ENCODE results near the gene CTDSPL. TPM values are rescaled to one million over a fixed set of nuclear protein-coding genes. Genes with fewer than 3 reads are reported as not detected.

The CTDSPL gene
- total and polyA plus RNA-seq, 7 donors: 19.1 to 69.1 (median 46.3) TPM

DNA sequence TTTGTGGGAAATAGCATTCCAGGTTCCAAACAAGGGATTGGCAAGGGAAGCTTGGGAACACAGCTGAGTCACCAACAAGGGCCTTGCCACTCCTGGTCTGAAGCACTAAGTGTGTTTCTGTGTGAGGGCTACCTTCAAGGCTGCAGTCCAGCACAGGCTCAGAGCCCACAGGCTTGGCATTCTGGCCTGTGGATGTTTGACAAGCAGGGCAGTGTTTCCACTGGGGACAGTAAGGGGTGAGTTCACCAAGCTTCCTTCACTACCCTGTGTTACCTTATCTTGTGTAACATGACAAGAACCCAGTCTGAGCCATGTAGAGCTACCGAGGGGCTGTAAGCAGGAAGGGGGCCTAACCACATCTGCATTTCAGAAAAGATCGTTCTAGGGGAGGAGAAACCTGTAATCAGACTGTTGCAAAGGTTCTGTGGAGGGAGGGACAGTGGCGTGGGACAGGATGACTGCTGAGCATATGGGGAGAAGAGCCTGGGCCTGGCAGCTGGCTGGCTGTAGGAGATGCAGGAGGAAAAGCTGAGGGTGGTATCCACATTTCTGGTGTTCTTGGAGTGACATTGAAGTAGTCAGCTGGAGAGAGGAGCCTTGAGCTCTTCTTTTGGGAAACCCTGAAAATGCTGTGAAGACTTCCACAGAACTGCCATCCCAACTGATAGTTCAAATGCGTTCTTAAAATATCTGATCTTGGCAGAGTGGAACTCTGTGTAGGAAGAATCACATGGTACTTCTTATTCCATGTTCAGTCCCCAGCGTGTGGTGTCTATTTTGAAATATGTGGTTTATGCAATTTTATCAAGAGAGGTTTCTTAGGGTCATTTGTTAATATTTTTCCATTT, 61.3 kb downstream of the CTDSPL start:
- no peaks in the 10 kb centered on the region for H3K27me3 ChIP-seq
- peak overlapping the region; percentile 55 to 73 (median 66) for H3K27ac ChIP-seq
- TF ChIP-seq POLR2AphosphoS5 (IDR thresholded peaks at IDR 0.05) (no peak), POLR2A (IDR thresholded peaks at IDR 0.05) (no peak), EP300 (IDR thresholded peaks at IDR 0.05) (no peak)
- TF ChIP-seq, protein P1, sequence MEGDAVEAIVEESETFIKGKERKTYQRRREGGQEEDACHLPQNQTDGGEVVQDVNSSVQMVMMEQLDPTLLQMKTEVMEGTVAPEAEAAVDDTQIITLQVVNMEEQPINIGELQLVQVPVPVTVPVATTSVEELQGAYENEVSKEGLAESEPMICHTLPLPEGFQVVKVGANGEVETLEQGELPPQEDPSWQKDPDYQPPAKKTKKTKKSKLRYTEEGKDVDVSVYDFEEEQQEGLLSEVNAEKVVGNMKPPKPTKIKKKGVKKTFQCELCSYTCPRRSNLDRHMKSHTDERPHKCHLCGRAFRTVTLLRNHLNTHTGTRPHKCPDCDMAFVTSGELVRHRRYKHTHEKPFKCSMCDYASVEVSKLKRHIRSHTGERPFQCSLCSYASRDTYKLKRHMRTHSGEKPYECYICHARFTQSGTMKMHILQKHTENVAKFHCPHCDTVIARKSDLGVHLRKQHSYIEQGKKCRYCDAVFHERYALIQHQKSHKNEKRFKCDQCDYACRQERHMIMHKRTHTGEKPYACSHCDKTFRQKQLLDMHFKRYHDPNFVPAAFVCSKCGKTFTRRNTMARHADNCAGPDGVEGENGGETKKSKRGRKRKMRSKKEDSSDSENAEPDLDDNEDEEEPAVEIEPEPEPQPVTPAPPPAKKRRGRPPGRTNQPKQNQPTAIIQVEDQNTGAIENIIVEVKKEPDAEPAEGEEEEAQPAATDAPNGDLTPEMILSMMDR (IDR thresholded peaks at IDR 0.05): no peak
- no peaks in the 10 kb centered on the region for H3K9me3 ChIP-seq
- H3K4me3 ChIP-seq: no peak overlapping the region
- intact Hi-C loops (cut with DNase I): no loop called here
- WGBS, 2 donors: 55 to 79% methylated on average over 5 of the region's 5 CpGs
- H3K36me3 ChIP-seq: no peaks in the 10 kb centered on the region
- peaks cover 0 to 57% (median 42%) of the 10 kb centered on the region in 4 donors for H3K4me1 ChIP-seq
- DNase-seq: no peak

DNA sequence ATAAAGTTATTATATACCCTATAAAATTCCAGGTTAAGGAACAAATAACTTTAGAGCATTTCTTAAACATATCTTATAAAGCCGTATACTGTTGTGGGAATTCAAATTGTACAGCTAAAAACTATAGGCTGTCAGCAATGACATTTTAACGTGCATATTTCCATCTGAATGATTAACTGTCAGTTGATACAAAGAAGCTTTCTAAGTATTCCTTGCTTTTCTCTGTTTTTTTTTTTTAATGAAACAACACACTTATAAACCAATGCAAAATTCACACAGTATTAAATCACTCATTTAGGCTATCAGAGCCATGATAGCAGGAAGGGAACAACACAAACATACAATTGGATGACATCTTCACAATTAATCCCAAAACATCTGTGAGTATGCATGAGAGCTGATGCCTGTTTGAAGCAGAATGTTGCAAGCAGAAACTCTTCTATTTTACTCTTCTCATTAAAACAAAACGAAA, 61.9 kb downstream of the CTDSPL start:
- H3K9me3 ChIP-seq: no peaks in the 10 kb centered on the region
- DNase-seq: no peak
- H3K36me3 ChIP-seq: no peaks in the 10 kb centered on the region
- intact Hi-C loops (cut with DNase I): no loop called here
- TF ChIP-seq EP300 (IDR thresholded peaks at IDR 0.05): no peak
- TF ChIP-seq, protein P1 (IDR thresholded peaks at IDR 0.05): no peak
- no peak for TF ChIP-seq POLR2AphosphoS5 (IDR thresholded peaks at IDR 0.05)
- no peak for TF ChIP-seq POLR2A (IDR thresholded peaks at IDR 0.05)
- peak overlapping the region; percentile 55 to 73 (median 66) for H3K27ac ChIP-seq
- no peaks in the 10 kb centered on the region for H3K27me3 ChIP-seq
- peaks cover 0 to 57% (median 41%) of the 10 kb centered on the region in 4 donors for H3K4me1 ChIP-seq
- 79 to 82% methylated on average over 3 of the region's 3 CpGs for WGBS, 2 donors
- no peak overlapping the region for H3K4me3 ChIP-seq

DNA sequence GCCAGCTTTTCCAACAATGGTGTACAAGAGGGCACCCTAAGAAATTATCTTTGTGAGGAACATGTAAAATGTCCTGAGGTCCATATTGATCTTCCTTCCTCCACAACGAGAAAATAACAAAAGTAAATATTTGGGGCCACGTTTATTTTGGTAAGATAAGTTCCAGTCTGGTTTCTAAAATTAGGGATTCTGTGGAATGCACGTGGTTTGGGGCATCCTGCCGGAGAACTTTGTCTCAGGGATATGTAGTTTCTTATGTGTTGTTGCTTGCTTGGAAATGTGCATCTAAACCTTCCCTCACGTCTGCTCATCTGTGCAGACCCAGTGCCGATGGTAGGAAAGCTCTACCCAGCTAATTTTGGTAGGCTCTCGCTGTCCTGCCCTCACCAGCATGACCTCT, 62.8 kb downstream of the CTDSPL start:
- H3K9me3 ChIP-seq: no peaks in the 10 kb centered on the region
- intact Hi-C loops (cut with DNase I): no loop called here
- H3K27me3 ChIP-seq: no peaks in the 10 kb centered on the region
- no peaks in the 10 kb centered on the region for H3K36me3 ChIP-seq
- DNase-seq: no peak
- peaks cover 0 to 57% (median 41%) of the 10 kb centered on the region in 4 donors for H3K4me1 ChIP-seq
- peak overlapping the region; percentile 29 to 73 (median 45) for H3K27ac ChIP-seq
- no peak overlapping the region for H3K4me3 ChIP-seq
- WGBS, 2 donors: 68 to 76% methylated on average over 7 of the region's 7 CpGs
- TF ChIP-seq POLR2AphosphoS5 (IDR thresholded peaks at IDR 0.05) (no peak), POLR2A (IDR thresholded peaks at IDR 0.05) (no peak), EP300 (IDR thresholded peaks at IDR 0.05) (no peak)
- TF ChIP-seq, protein P1 (IDR thresholded peaks at IDR 0.05): no peak

DNA sequence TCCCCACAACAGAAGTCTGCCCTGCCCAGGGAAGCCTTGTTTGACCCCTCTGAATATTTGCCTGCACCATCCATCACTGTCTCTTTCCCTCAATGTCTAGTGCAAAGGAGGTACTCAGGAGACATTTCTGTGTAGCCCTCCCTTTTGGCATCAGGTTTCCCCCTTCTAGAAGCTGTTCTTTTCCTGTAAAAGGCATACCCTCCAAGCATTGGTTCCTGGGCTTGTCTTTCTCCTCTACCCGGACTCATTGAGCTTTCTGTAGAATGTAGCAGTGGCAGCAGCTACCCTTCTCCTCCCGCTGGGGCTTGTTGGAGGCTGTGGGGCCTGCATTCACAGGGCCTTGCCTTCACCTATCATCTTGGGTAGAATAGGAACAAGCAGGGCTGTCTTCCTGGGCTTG, 63.5 kb downstream of the CTDSPL start:
- peaks cover 0 to 57% (median 41%) of the 10 kb centered on the region in 4 donors for H3K4me1 ChIP-seq
- TF ChIP-seq POLR2A (IDR thresholded peaks at IDR 0.05): no peak
- no peak for TF ChIP-seq POLR2AphosphoS5 (IDR thresholded peaks at IDR 0.05)
- TF ChIP-seq, protein P1 (IDR thresholded peaks at IDR 0.05): no peak
- H3K27ac ChIP-seq: peak overlapping the region in 2 of 4 donors; percentile 16 to 73
- H3K4me3 ChIP-seq: no peak overlapping the region
- DNase-seq: no peak
- 67 to 74% methylated on average over 2 of the region's 2 CpGs for WGBS, 2 donors
- H3K36me3 ChIP-seq: no peaks in the 10 kb centered on the region
- no peaks in the 10 kb centered on the region for H3K27me3 ChIP-seq
- H3K9me3 ChIP-seq: no peaks in the 10 kb centered on the region
- intact Hi-C loops (cut with DNase I): no loop called here

Measured in sigmoid colon (tissue), 7 donors.